HAP-1 (cell line): ENCODE results near the gene ACR.

Source experiments
- DNase-seq, 2 experiments: peaks; one replicate each; pipeline ENCODE4 v3.0.0-alpha.2; 2016 to 2020; ENCODE audit warnings: low spot score in 2 of 2
- H3K27me3 ChIP-seq: fragments of 250-450 bp; sonication (Bioruptor Pico); 2 replicates; pipeline ENCODE4 v1.5.1; 2020; ENCODE audit warnings: low read depth, mild to moderate bottlenecking, moderate library complexity
- H3K36me3 ChIP-seq: fragments of 250-450 bp; sonication (Bioruptor Pico); replicated peaks from 2 replicates; pipeline ENCODE4 v1.5.1; 2020; ENCODE audit warnings: mild to moderate bottlenecking
- H3K4me1 ChIP-seq: fragments of 250-450 bp; sonication (Bioruptor Pico); 2 replicates; pipeline ENCODE4 v1.5.1; 2020; ENCODE audit warnings: mild to moderate bottlenecking
- H3K4me3 ChIP-seq: fragments of 250-450 bp; sonication (Bioruptor Pico); 2 replicates; pipeline ENCODE4 v1.5.1; 2020; ENCODE audit warnings: mild to moderate bottlenecking, moderate library complexity
- H3K9me3 ChIP-seq: fragments of 250-450 bp; sonication (Bioruptor Pico); 2 replicates; pipeline ENCODE4 v1.5.1; 2020; ENCODE audit warnings: mild to moderate bottlenecking, moderate library complexity
- in situ Hi-C: fragments of 300-500 bp; cut with MboI; formaldehyde crosslinking; loops from 3 replicates; pipeline ENCODE4 v1.14.3; 2020; ENCODE audit warnings: low sequenced_read_pairs, inconsistent platforms, mixed read lengths

The ACR gene

DNA sequence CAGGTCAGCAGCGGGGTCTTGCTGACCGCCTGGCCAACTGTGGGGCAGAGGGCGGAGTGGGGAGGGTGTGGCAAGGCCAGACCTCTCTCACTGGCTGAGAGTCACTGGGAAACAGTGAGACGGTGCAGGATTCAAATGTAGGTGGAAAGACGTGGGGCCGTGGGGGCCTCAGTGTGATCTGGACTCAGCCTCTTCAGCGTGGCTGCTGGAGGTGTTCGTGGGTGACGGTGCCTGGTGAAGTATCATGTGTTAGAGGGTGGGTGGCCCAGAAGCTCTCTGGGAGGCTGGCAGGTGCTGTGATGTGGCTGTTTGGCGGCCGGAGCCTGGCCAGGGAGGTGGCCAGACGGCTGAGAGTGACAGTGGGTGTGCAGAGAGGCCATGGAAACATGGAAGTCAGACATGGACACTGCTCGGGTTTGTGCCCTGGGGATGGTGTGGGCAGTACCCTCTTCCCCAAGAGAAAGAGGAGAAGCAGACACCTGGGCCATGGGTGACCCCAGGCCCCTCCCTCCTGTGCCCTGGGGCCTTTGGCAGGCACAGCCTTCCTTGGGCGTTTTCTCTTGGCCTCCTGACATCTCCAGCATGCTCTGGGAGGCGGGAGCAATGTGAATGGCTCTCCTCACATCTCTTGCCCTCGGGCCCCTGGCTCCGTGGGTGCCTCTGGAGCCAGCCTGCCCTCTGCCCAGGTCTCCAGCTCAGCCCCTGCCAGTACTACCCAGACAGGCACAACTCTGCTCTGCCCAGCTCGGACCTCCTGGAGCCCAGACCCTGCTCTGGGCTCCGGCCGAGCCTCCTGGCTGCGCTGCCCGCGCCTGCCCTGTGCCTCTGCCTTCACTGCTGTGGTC is 10.1 kb upstream of the ACR start:
- in situ Hi-C loops, result no loop called here
- no peaks in the 10 kb centered on the region for H3K9me3 ChIP-seq
- H3K36me3 ChIP-seq, result no peaks in the 10 kb centered on the region
- no peak for DNase-seq
- peaks cover 5% of the 10 kb centered on the region for H3K4me1 ChIP-seq
- H3K4me3 ChIP-seq, result no peak overlapping the region
- no peaks in the 10 kb centered on the region for H3K27me3 ChIP-seq

DNA sequence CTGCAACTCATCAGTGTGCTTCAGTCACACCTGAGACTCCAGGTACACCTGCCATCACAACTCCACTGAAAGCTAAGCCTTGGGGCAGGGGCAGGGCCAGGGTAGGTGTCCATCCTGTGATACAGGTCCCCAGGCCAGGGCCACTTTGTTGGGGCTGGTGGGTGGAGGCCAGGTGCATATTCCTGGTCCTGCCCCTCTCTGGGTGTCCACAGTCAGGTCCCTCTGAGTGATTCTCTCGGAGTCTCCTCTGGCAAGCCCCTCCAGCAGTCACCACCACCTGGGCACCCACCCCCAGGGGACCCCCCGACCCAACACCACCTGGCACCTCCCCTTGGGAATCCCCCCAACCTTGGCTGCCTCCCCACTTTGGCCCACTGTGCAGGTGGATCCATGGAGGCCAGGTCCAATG is 9.5 kb upstream of the ACR start:
- no peaks in the 10 kb centered on the region for H3K27me3 ChIP-seq
- in situ Hi-C loops, result no loop called here
- H3K9me3 ChIP-seq, result no peaks in the 10 kb centered on the region
- H3K4me3 ChIP-seq, result no peak overlapping the region
- DNase-seq, result no peak
- peaks cover 5% of the 10 kb centered on the region for H3K4me1 ChIP-seq
- H3K36me3 ChIP-seq, result no peaks in the 10 kb centered on the region

DNA sequence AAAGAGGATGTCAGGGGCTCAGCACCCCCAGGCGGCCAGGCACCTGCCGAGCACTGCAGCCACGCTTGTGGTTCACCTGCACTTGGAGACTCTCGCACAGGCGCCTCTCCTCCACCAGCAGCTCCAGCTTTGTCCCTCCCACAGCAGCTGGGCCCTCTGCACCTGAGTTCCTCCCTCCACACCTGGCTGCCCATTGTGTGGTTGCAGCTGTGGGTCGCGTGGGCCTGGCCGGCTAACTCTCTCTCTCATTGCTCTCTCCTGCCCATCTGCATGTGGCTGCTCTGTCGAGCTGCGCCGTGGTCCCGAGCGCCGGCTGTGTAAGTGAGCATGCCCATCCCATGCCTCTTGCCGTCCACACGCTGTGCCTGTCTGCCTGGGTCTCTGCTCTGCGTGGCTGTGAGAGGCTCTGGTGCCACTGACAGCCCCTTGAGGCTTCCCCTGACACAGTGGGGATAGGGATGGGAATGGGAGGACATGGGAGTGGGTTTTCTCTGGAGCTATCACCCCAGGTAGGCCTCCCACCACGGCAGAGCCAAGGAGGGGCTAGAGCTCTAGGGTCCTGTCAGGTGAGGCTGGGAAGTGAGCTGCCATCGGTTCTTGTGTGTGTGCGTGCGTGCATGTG is 8.5 kb upstream of the ACR start:
- no peaks in the 10 kb centered on the region for H3K36me3 ChIP-seq
- no peak for DNase-seq
- H3K9me3 ChIP-seq, result no peaks in the 10 kb centered on the region
- in situ Hi-C loops, result no loop called here
- no peak overlapping the region for H3K4me3 ChIP-seq
- H3K4me1 ChIP-seq, result no peaks in the 10 kb centered on the region
- no peaks in the 10 kb centered on the region for H3K27me3 ChIP-seq

DNA sequence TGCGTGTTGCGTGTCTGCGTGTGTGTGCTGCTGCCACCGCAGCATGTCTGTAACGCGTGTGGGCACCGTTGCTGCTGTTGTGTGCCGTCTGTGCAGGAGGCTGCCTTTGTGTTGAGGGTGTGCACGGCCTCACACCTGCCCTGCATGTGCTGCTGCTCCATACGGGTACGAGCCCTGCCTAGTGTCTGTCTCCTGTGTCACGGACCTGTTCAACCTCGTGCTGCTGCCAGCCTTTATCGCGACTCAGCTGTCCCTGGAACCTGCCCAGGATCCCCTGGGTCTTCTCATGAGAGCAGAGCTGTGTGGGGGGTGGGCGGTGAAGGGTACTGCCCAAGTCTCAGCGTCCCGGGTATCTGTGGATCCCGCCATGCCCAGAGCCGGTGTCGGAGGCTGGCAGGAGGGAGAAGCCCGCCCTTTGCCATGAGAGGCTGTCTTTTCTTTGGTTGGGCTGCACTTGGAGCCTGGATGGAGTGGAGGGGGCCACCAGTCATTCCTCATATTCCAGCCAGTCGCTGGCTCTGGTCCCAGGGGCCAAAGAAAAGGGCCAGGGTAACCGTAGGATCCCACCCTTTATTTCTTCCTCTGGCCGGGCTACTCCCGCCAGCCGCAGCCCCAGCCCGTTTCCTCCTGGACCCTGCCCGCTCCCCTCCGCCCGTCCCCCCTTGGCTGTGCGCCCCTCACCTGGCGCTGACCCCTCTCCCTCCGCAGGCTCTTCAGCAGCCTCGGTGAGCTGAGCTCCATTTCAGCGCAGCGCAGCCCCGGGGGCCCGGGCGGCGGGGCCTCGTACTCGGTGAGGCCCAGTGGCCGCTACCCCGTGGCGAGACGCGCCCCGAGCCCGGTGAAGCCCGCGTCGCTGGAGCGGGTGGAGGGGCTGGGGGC is 7.8 kb upstream of the ACR start:
- Histone ChIP-seq H3K4me1 (no peaks in the 10 kb centered on the region), H3K27me3 (no peaks in the 10 kb centered on the region), H3K36me3 (no peaks in the 10 kb centered on the region), H3K9me3 (no peaks in the 10 kb centered on the region), H3K4me3 (no peak overlapping the region)
- in situ Hi-C loops, result no loop called here
- no peak for DNase-seq

DNA sequence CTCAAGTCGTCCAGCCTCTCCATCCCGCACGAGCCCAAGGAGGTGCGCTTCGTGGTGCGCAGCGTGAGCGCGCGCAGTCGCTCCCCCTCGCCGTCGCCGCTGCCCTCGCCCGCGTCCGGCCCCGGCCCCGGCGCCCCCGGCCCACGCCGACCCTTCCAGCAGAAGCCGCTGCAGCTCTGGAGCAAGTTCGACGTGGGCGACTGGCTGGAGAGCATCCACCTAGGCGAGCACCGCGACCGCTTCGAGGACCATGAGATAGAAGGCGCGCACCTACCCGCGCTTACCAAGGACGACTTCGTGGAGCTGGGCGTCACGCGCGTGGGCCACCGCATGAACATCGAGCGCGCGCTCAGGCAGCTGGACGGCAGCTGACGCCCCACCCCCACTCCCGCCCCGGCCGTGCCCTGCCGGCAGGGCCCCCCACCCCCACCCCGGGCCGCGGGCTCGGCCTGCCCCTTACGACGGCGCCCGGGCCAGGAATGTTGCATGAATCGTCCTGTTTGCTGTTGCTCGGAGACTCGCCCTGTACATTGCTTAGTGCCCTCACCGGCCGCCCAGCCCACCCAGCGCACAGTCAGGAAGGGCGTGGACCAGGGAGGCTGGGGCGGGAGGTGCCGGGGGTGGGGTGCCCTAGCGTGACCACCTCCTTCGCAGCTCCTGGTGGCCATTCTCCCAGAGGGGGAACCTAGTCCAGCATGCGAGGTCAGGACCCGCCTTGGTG is 6.9 kb upstream of the ACR start:
- in situ Hi-C loops, result no loop called here
- no peaks in the 10 kb centered on the region for H3K27me3 ChIP-seq
- H3K4me1 ChIP-seq, result no peaks in the 10 kb centered on the region
- DNase-seq, result peak in 1 of 2 experiments; percentile 6
- no peaks in the 10 kb centered on the region for H3K36me3 ChIP-seq
- no peak overlapping the region for H3K4me3 ChIP-seq
- H3K9me3 ChIP-seq, result no peaks in the 10 kb centered on the region

DNA sequence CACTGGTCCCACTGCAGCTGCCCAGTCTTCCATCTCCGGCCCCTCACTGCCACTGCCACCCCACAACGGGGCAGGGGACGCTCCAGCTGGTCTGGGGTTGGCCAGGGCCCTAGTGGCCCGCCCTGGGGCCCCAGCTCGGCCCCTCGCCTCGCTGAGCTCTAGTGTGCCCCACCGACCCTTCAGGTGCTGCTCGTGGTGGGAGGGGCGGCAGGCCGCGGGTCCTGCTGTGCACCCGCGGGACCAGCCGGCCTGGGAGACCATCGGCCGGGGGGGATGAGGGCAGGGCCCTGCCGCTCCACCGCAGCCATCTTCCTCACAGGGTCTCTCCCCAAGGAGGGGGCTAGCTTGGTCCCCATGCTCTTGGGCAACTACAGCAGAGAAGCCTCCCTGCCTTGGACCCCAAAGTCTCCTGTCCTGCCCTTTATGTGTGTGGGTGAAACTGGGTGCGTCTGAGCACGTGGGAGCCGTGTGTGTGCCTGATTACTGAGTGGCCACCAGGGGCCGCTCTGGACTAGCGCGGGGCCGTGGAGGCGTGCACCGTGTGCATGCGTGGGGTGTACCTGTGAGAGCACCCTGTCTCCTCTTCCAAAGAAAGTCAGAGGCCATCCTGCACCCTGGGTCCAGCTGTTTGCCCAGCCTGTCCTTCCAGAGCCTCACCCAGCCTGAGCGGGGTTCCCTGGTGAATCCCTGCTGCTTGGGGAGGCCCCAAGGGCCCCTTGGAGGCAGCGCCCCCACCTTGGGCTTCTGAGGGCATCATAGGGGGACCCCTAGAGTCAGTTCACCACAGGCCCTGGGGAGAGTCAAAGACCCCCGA is 6.0 kb upstream of the ACR start:
- Histone ChIP-seq H3K36me3 (no peaks in the 10 kb centered on the region), H3K4me3 (no peak overlapping the region), H3K9me3 (no peaks in the 10 kb centered on the region), H3K27me3 (0 out of 2 replicates have a peak, but pooled peaks cover 3% of the 10 kb centered on the region), H3K4me1 (no peaks in the 10 kb centered on the region)
- in situ Hi-C loops, result no loop called here
- peak; percentile 16 to 66 for DNase-seq

DNA sequence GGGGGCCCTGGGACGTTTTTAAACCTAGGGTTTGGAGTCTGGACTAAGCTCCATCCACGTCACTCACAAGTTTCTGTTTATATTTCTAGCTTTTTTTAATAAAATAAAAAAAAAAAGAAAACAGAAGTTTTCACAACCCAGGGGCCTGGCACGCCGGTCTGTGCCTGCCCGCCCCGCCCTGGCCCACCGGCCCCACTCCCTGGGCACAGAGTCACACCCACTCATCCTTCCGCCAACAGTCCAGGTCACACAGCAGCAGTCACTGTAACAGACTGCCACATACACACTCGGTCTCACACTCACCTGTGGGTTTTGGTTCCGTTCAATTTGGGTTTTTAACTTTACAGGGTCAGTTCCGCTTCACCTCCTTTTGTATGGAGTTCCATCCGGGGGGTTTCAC is 5.3 kb upstream of the ACR start:
- Histone ChIP-seq H3K4me1 (no peaks in the 10 kb centered on the region), H3K27me3 (peaks cover 7% of the 10 kb centered on the region; the same call in 1 of the 2 replicates), H3K9me3 (no peaks in the 10 kb centered on the region), H3K36me3 (no peaks in the 10 kb centered on the region), H3K4me3 (no peak overlapping the region)
- in situ Hi-C loops, result no loop called here
- DNase-seq, result no peak

DNA sequence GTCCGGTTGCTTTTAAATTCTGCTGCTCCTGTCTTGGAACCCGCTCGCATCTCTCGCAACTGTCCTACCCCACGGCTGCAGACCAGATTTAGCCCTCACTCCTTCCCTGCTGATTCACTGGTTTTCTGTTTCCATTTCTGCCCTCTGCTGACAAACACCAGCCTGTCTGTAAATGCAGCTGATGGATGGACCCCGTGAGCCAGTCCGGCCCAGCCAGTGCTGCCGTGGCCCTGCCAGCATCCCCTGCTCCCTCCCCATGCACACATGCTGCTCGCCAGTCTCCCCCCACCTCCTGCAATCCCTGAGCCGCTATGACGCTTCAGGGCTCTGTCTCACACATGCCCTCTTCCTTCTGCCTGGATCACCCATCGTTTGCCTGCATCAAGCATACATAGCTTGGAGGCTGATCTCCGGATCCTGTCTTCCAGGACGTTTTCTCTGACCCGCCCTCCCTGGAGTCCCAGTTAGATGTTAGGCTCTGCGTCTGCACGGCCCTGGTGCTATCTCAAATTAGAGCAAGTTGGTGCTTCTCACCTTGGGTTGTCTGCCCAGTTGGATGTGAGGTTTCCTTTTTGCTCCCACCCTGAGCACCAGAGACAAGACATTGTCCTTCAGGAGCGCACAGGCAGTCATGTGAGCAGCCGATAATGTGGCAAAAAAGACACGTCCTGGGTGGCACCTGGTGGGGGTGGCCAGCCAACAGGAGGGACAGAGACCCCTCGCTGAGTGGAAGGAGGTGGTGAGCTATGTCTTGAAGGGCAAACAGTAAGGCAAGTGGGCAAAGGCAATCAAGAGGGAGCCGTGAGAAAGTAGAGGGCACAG is 4.3 kb upstream of the ACR start:
- H3K4me3 ChIP-seq, result no peak overlapping the region
- peak in 1 of 2 experiments; percentile 7 for DNase-seq
- in situ Hi-C loops, result no loop called here
- H3K36me3 ChIP-seq, result no peaks in the 10 kb centered on the region
- no peaks in the 10 kb centered on the region for H3K4me1 ChIP-seq
- H3K27me3 ChIP-seq, result peaks cover 10% of the 10 kb centered on the region; the same call in 1 of the 2 replicates
- H3K9me3 ChIP-seq, result no peaks in the 10 kb centered on the region

DNA sequence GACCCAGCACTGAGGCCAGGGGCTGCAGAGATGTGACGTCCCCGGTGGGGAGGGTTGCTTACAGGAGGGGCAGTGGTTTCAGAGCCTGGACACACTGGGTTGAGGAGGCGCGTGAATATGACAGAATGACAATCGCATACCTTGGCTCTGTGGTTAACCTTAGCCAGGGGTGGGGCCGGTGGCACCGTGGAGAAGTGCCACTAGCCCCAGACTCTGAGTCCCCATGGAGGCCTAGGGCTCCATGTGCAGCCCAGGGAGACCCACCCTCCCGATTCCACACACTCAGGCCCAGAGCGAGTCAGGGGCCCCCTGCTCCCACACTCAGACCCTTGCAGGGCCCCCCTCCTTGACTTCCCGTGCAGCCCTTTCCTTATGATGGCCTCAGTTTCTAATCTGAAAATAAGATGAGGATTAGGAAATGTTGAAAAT is 3.6 kb upstream of the ACR start:
- H3K36me3 ChIP-seq, result no peaks in the 10 kb centered on the region
- H3K27me3 ChIP-seq, result peaks cover 10% of the 10 kb centered on the region; the same call in 1 of the 2 replicates
- no peak for DNase-seq
- no peaks in the 10 kb centered on the region for H3K9me3 ChIP-seq
- no peak overlapping the region for H3K4me3 ChIP-seq
- in situ Hi-C loops, result no loop called here
- H3K4me1 ChIP-seq, result no peaks in the 10 kb centered on the region

DNA sequence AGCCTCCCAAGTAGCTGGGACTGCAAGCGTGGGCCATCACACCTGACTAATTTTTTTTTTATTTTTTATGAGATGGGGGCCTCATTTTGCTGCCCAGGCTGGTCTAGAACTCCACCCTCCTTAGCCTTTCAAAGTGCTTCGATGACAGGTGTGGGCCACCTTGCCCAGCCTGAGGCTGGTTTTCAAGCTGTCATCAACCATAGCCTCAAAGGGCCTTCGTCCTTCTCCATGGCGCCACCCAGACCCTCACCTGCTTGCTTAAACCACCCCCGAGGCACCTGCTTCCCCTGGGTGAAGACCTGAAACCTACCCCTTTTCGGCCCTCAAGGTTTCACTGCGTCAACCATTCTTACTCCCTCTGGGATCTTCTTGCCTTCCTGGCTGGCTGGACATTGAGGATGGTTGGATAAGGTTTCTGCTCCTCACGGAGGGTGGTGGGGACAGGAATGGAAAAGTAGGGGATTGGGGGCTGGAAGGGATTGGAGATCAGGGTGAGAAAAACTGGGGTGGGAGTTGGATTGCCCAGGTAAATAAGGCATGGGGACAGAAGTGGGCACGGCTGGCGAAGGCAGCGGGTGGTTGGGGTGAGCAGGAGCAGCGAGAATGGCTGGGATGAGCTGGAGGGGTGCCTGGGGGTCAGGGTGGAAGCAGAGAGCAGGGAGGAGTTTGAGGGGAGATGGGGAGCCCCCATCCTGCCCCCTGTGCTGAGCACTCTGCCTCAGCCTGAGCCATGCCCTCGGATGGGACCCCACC is 2.8 kb upstream of the ACR start:
- Histone ChIP-seq H3K4me1 (no peaks in the 10 kb centered on the region), H3K36me3 (no peaks in the 10 kb centered on the region), H3K9me3 (no peaks in the 10 kb centered on the region), H3K4me3 (no peak overlapping the region), H3K27me3 (peaks cover 10% of the 10 kb centered on the region; the same call in 1 of the 2 replicates)
- in situ Hi-C loops, result no loop called here
- DNase-seq, result peak in 1 of 2 experiments; percentile 5

DNA sequence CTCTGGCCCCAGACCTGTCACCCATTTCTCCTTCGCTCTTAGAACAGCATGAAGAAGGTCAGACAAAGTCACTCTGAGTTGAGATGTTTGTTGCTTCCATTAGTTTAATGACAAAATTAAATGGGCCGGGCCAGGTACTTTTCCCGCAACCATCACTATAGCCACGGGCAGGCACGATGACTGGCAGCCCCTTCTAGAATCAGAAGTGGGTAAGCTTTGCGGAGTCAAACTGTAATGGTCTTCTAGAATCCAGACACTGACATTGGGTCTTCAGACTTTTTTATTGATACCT is 2.3 kb upstream of the ACR start:
- no peak for DNase-seq
- H3K4me1 ChIP-seq, result no peaks in the 10 kb centered on the region
- no peaks in the 10 kb centered on the region for H3K36me3 ChIP-seq
- no peaks in the 10 kb centered on the region for H3K9me3 ChIP-seq
- no peak overlapping the region for H3K4me3 ChIP-seq
- peaks cover 10% of the 10 kb centered on the region; the same call in 1 of the 2 replicates for H3K27me3 ChIP-seq
- in situ Hi-C loops, result no loop called here
